ENCODE results near the gene ATP6V1E1.

- TF ChIP-seq EZH2 (IDR thresholded peaks at IDR 0.05; ENCODE audit: borderline replicate concordance, insufficient read depth, low read depth, low read length, poor library complexity, severe bottlenecking), result no peak
- TF ChIP-seq, protein P1, sequence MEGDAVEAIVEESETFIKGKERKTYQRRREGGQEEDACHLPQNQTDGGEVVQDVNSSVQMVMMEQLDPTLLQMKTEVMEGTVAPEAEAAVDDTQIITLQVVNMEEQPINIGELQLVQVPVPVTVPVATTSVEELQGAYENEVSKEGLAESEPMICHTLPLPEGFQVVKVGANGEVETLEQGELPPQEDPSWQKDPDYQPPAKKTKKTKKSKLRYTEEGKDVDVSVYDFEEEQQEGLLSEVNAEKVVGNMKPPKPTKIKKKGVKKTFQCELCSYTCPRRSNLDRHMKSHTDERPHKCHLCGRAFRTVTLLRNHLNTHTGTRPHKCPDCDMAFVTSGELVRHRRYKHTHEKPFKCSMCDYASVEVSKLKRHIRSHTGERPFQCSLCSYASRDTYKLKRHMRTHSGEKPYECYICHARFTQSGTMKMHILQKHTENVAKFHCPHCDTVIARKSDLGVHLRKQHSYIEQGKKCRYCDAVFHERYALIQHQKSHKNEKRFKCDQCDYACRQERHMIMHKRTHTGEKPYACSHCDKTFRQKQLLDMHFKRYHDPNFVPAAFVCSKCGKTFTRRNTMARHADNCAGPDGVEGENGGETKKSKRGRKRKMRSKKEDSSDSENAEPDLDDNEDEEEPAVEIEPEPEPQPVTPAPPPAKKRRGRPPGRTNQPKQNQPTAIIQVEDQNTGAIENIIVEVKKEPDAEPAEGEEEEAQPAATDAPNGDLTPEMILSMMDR (IDR thresholded peaks at IDR 0.05), result no peak
These were observed 16.5 kb downstream of the ATP6V1E1 start for GRCh38 chr22:17612057-17612456.
